ENCODE results near the gene CCDC47. TPM values are rescaled to one million over a fixed set of nuclear protein-coding genes. Genes with fewer than 3 reads are reported as not detected.
A peak's percentile ranks its signal among the peaks of the same experiment; 100 is the strongest.

Gene CCDC47
- total and polyA plus RNA-seq, 2 donors (not counting 1 experiment from before 2014, with no cell fraction given) = 7.4 to 39.7 TPM

DNA sequence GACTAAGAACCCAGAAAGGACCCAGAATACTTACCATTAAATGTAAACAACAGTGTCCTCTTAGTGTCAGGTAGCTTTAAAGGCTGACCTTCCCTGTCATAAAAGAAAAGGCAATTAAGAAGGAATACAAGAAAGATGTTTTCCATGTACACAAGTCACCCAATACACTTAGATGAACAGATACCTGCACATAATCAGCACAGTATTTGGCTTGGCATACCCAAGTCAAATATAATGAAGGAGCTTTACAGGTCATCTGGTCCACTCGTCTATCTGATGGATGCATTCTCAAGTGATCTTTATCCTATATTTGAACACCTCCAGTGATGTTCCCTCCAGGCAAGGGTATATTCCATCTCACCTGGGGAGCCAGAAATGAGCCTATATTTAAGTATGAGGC lies 20.7 kb downstream of the CCDC47 start:
- Histone ChIP-seq H3K27ac (ENCODE audit: low read length in 2 of 2) (no peak overlapping the region), H3K9me3 (ENCODE audit: control extremely low read depth in 1 of 3, control insufficient read depth in 2 of 3, insufficient read depth in 1 of 3, low read length in 2 of 3) (no peaks in the 10 kb centered on the region), H2AFZ (ENCODE audit: insufficient read depth, low read depth, low read length, poor library complexity, severe bottlenecking) (no peak overlapping the region), H4K20me1 (ENCODE audit: control insufficient read depth, insufficient read depth, low read length, poor library complexity, severe bottlenecking) (no peaks in the 10 kb centered on the region), H3K4me1 (ENCODE audit: control insufficient read depth in 2 of 2, insufficient read depth in 2 of 2, low read length in 2 of 2) (peaks cover 9 to 13% of the 10 kb centered on the region in 2 donors), H3K9ac (ENCODE audit: low read length) (no peak overlapping the region), H3K4me2 (replicated peaks; ENCODE audit: low read depth, low read length, poor library complexity, severe bottlenecking) (no peak overlapping the region), H3K27me3 (replicated peaks in 1 of 4; ENCODE audit: control extremely low read depth in 1 of 4, control insufficient read depth in 3 of 4, insufficient read depth in 4 of 4, low read length in 3 of 4) (no peaks in the 10 kb centered on the region), H3K4me3 (ENCODE audit: control extremely low read depth in 1 of 5, extremely low read depth in 1 of 5, insufficient read depth in 1 of 5, low read depth in 2 of 5, low read length in 4 of 5) (no peak overlapping the region), H3K79me2 (ENCODE audit: control insufficient read depth, insufficient read depth, low read length) (peaks cover 12% of the 10 kb centered on the region), H3K36me3 (replicated peaks in 1 of 2; ENCODE audit: control extremely low read depth in 1 of 2, control insufficient read depth in 1 of 2, extremely low read depth in 1 of 2, insufficient read depth in 2 of 2, low read length in 1 of 2) (peaks cover 3 to 52% of the 10 kb centered on the region in 2 experiments)
- peak overlapping the region; percentile 15 for H3K27ac Mint-ChIP-seq
- WGBS (ENCODE audit: insufficient coverage) = no CpG with 5 or more reads among the region's 1 CpG
- no peaks in the 10 kb centered on the region for H3K27me3 Mint-ChIP-seq
- DNase-seq (no peak), ATAC-seq (ENCODE audit: low read depth) (no peak)
- no peak overlapping the region for H3K4me3 Mint-ChIP-seq
- intact Hi-C loops (cut with micrococcal nuclease) = no loop called here
- no peaks in the 10 kb centered on the region for H3K9me3 Mint-ChIP-seq (ENCODE audit: insufficient read depth)
- POLR2A ChIA-PET = interaction anchor here (0.7 kb wide), 1 partner anchor 54 kb away, joined by 3 read pairs; no protein-coding TSS in a partner anchor
- CTCF ChIA-PET = interaction anchor here (0.6 to 0.8 kb wide), 3 partner anchors 11 to 739 kb away, joined by 3 read pairs; partner anchors contain the start of gene STRADA
- peaks cover 8% of the 10 kb centered on the region for H3K4me1 Mint-ChIP-seq
- TF ChIP-seq EZH2 (IDR thresholded peaks at IDR 0.05; ENCODE audit: borderline replicate concordance, insufficient read depth, low read depth, low read length, poor library complexity, severe bottlenecking) = no peak
- TF ChIP-seq CTCF (IDR thresholded peaks at IDR 0.05) = no peak

- Histone ChIP-seq H3K79me2 (ENCODE audit: control insufficient read depth, insufficient read depth, low read length) (peaks cover 7% of the 10 kb centered on the region), H3K4me1 (ENCODE audit: control insufficient read depth in 2 of 2, insufficient read depth in 2 of 2, low read length in 2 of 2) (peaks cover 9% of the 10 kb centered on the region in 2 donors), H2AFZ (ENCODE audit: insufficient read depth, low read depth, low read length, poor library complexity, severe bottlenecking) (peak overlapping the region; percentile 14), H3K27ac (ENCODE audit: low read length in 2 of 2) (peak overlapping the region; percentile 7 to 64), H3K9me3 (ENCODE audit: control extremely low read depth in 1 of 3, control insufficient read depth in 2 of 3, insufficient read depth in 1 of 3, low read length in 2 of 3) (no peaks in the 10 kb centered on the region), H3K27me3 (replicated peaks in 1 of 4; ENCODE audit: control extremely low read depth in 1 of 4, control insufficient read depth in 3 of 4, insufficient read depth in 4 of 4, low read length in 3 of 4) (no peaks in the 10 kb centered on the region), H3K9ac (ENCODE audit: low read length) (peak overlapping the region; percentile 37), H3K36me3 (replicated peaks in 1 of 2; ENCODE audit: control extremely low read depth in 1 of 2, control insufficient read depth in 1 of 2, extremely low read depth in 1 of 2, insufficient read depth in 2 of 2, low read length in 1 of 2) (peaks cover 7 to 47% of the 10 kb centered on the region in 2 experiments), H3K4me2 (replicated peaks; ENCODE audit: low read depth, low read length, poor library complexity, severe bottlenecking) (peak overlapping the region; percentile 23), H4K20me1 (ENCODE audit: control insufficient read depth, insufficient read depth, low read length, poor library complexity, severe bottlenecking) (no peaks in the 10 kb centered on the region), H3K4me3 (ENCODE audit: control extremely low read depth in 1 of 5, extremely low read depth in 1 of 5, insufficient read depth in 1 of 5, low read depth in 2 of 5, low read length in 4 of 5) (no peak overlapping the region)
- no peak for TF ChIP-seq EZH2 (IDR thresholded peaks at IDR 0.05; ENCODE audit: borderline replicate concordance, insufficient read depth, low read depth, low read length, poor library complexity, severe bottlenecking)
- TF ChIP-seq CTCF (IDR thresholded peaks at IDR 0.05) = no peak
- Mint-ChIP-seq H3K9me3 (ENCODE audit: insufficient read depth) (no peaks in the 10 kb centered on the region), H3K27me3 (no peaks in the 10 kb centered on the region), H3K27ac (peak overlapping the region; percentile 67), H3K4me3 (peak overlapping the region; percentile 4), H3K4me1 (peaks cover 8% of the 10 kb centered on the region)
- peak; percentile 36 for ATAC-seq (ENCODE audit: low read depth)
- 12% methylated on average over 8 of the region's 8 CpGs for WGBS (ENCODE audit: insufficient coverage)
- peak; percentile 58 for DNase-seq
- POLR2A ChIA-PET = no interaction called here
- intact Hi-C loops (cut with micrococcal nuclease) = no loop called here
- CTCF ChIA-PET = interaction anchor here (0.8 kb wide), 1 partner anchor 53 kb away, joined by 3 read pairs; no protein-coding TSS in a partner anchor
Observed at GRCh38 chr17:63751806-63752205, 21.6 kb downstream of the CCDC47 start.

Data from B cell (primary cell).